ENCODE data around the gene KRTAP10-1.

DNA sequence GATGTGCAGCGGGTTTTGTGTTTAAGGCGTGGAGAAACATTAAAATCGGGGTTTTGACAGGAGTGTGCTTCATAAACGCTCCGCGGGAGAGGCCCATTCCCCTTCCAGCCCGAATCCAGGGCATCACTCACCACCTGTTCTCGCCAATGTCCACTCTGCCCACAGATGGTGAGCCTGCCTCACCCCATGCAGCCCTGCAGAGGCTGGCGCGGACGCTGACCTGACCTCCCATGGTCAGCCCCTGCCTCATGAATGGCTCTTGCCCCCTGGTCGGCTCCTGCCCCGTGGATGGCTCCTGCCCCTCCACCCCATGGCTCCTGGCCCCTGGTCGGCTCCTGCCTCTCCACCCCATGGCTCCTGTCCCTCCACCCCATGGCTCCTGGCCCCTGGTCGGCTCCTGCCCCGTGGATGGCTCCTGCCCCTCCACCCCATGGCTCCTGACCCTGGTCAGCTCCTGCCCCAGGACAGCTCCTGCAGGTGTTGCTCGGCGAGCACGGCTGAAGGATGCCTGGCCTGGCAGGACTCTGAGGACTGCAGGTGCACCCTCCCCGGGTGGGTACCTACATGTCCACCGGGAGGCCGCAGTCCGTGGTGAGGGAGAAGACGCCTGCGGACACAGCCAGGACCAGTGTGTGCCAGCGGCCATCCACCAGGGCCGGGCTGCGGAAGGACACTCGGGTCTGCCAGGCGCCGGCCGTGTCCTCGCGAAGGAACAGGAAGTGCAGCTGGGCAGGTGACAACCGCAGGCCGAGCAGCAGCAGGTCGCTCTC, 6.7 kb downstream of the KRTAP10-1 start:
- TF ChIP-seq, protein P1, sequence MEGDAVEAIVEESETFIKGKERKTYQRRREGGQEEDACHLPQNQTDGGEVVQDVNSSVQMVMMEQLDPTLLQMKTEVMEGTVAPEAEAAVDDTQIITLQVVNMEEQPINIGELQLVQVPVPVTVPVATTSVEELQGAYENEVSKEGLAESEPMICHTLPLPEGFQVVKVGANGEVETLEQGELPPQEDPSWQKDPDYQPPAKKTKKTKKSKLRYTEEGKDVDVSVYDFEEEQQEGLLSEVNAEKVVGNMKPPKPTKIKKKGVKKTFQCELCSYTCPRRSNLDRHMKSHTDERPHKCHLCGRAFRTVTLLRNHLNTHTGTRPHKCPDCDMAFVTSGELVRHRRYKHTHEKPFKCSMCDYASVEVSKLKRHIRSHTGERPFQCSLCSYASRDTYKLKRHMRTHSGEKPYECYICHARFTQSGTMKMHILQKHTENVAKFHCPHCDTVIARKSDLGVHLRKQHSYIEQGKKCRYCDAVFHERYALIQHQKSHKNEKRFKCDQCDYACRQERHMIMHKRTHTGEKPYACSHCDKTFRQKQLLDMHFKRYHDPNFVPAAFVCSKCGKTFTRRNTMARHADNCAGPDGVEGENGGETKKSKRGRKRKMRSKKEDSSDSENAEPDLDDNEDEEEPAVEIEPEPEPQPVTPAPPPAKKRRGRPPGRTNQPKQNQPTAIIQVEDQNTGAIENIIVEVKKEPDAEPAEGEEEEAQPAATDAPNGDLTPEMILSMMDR (IDR thresholded peaks at IDR 0.05) = no peak
- no peak for TF ChIP-seq EP300 (IDR thresholded peaks at IDR 0.05)
- no peak for TF ChIP-seq POLR2A (IDR thresholded peaks at IDR 0.05)
